WTC11 (cell line): ENCODE results near the gene PTPRN2.

Experiments
- CTCF ChIP-seq: fragments of 200-600 bp; IDR thresholded peaks from 2 replicates; pipeline ENCODE4 v1.8.0; 2022; ENCODE audit warnings: antibody characterized with exemption
- GTF2I ChIP-seq: fragments of 250-450 bp; sonication (Bioruptor Pico); conservative IDR thresholded peaks from 2 replicates; pipeline ENCODE4 v1.4.0; 2021; ENCODE audit warnings: mild to moderate bottlenecking
- MAX ChIP-seq: sonication (generic); formaldehyde crosslinking; IDR thresholded peaks from 2 replicates; pipeline ENCODE4 v1.8.0; 2022; ENCODE audit warnings: mild to moderate bottlenecking, missing genetic modification reagents
- NFE2L1 ChIP-seq: sonication (generic); formaldehyde crosslinking; IDR thresholded peaks from 2 replicates; pipeline ENCODE4 v1.8.1; 2023; ENCODE audit warnings: missing genetic modification reagents
- NR2C2 ChIP-seq: sonication (generic); formaldehyde crosslinking; IDR thresholded peaks from 2 replicates; pipeline ENCODE4 v1.8.0; 2022; ENCODE audit warnings: mild to moderate bottlenecking, missing genetic modification reagents
- RELA ChIP-seq: sonication (generic); formaldehyde crosslinking; IDR thresholded peaks from 2 replicates; pipeline ENCODE4 v1.8.1; 2022; ENCODE audit warnings: missing genetic modification reagents, mild to moderate bottlenecking, borderline replicate concordance
- TCF7 ChIP-seq: sonication (generic); formaldehyde crosslinking; IDR thresholded peaks from 2 replicates; pipeline ENCODE4 v1.8.0; 2022; ENCODE audit warnings: mild to moderate bottlenecking, low read depth, missing genetic modification reagents, moderate library complexity
- TEAD1 ChIP-seq: sonication (generic); formaldehyde crosslinking; IDR thresholded peaks from 2 replicates; pipeline ENCODE4 v1.8.0; 2022; ENCODE audit warnings: mild to moderate bottlenecking, missing genetic modification reagents
- ZNF232 ChIP-seq: sonication (generic); formaldehyde crosslinking; IDR thresholded peaks from 2 replicates; pipeline ENCODE4 v1.8.0; 2022; ENCODE audit warnings: mild to moderate bottlenecking, missing genetic modification reagents
- ZNF263 ChIP-seq: sonication (generic); formaldehyde crosslinking; IDR thresholded peaks from 2 replicates; pipeline ENCODE4 v1.8.1; 2022; ENCODE audit warnings: low read depth, mild to moderate bottlenecking, moderate library complexity, missing genetic modification reagents
- ZNF416 ChIP-seq: fragments of 250-450 bp; sonication (Bioruptor Pico); IDR thresholded peaks from 2 replicates; pipeline ENCODE4 v1.9.0; 2021; ENCODE audit warnings: mild to moderate bottlenecking, inconsistent platforms

- no peak for TF ChIP-seq MAX (CRISPR knock-in tag)
- TF ChIP-seq ZNF232 (CRISPR knock-in tag), result no peak
- TF ChIP-seq CTCF, result no peak
- TF ChIP-seq RELA (CRISPR knock-in tag), result no peak
- no peak for TF ChIP-seq TCF7
- no peak for TF ChIP-seq NR2C2 (CRISPR knock-in tag)
- no peak for TF ChIP-seq ZNF416 (CRISPR knock-in tag)
- no peak for TF ChIP-seq TEAD1 (CRISPR knock-in tag)
- no peak for TF ChIP-seq NFE2L1 (CRISPR knock-in tag)
- no peak for TF ChIP-seq ZNF263
- no peak for TF ChIP-seq GTF2I (CRISPR knock-in tag)
Measured at GRCh38 chr7:158249692-158250091, 337.9 kb downstream of the PTPRN2 start.
